Islet precursor cell (in vitro differentiated cells): ENCODE data around the gene CCDC28B.

ENCODE experiments used
- DNase-seq: peaks from one replicate; pipeline ENCODE4 v3.0.0-alpha.2; 2018

Gene CCDC28B

GRCh38 chr1:32223683-32224082 lies 23.3 kb downstream of the CCDC28B start:
- no peak for DNase-seq

GRCh38 chr1:32224285-32224684 lies 23.9 kb downstream of the CCDC28B start:
- no peak for DNase-seq

GRCh38 chr1:32228771-32229170 lies 28.4 kb downstream of the CCDC28B start:
- no peak for DNase-seq

- DNase-seq, result no peak
Observed at GRCh38 chr1:32231843-32232432, 31.5 kb downstream of the CCDC28B start.

GRCh38 chr1:32232558-32233304 lies 32.3 kb downstream of the CCDC28B start:
- DNase-seq, result no peak

- no peak for DNase-seq
Observed at GRCh38 chr1:32234792-32235191, 34.4 kb downstream of the CCDC28B start.

- DNase-seq, result no peak
Observed at GRCh38 chr1:32239337-32239736, 38.9 kb downstream of the CCDC28B start.

- peak; percentile 71 for DNase-seq
Observed at GRCh38 chr1:32239790-32240139, 39.4 kb downstream of the CCDC28B start.

- DNase-seq, result peak; percentile 92
Observed at GRCh38 chr1:32240140-32240951, 40.0 kb downstream of the CCDC28B start.

GRCh38 chr1:32241001-32241763 lies 40.8 kb downstream of the CCDC28B start:
- DNase-seq, result peak; percentile 86

- DNase-seq, result peak; percentile 66
Observed at GRCh38 chr1:32242341-32242851, 42.0 kb downstream of the CCDC28B start.

- no peak for DNase-seq
Observed at GRCh38 chr1:32246888-32247273, 46.5 kb downstream of the CCDC28B start, which contains the start of gene FAM167B. TSS of gene FAM167B (plus strand) at chr1:32247222. CDS start at chr1:32247422, 200 bp downstream.

GRCh38 chr1:32247452-32247851 lies 47.1 kb downstream of the CCDC28B start:
- no peak for DNase-seq

- peak; percentile 94 for DNase-seq
Observed at GRCh38 chr1:32247983-32248889, 47.8 kb downstream of the CCDC28B start.

GRCh38 chr1:32249831-32250525 lies 49.6 kb downstream of the CCDC28B start:
- DNase-seq, result no peak

- no peak for DNase-seq
Observed at GRCh38 chr1:32250893-32251716, 50.7 kb downstream of the CCDC28B start, which contains the start of gene LCK. TSS of gene LCK (plus strand) at chr1:32251265. CDS start at chr1:32274330, 23,065 bp downstream.
